ENCODE results near the gene ARID1B.

GRCh38 chr6:157228426-157229131 is 451.4 kb downstream of the ARID1B start:
- TF ChIP-seq CTCF (IDR thresholded peaks at IDR 0.05) (no peak), POLR2A (IDR thresholded peaks at IDR 0.05) (no peak)
